ENCODE results near the gene IST1.
A peak's percentile ranks its signal among the peaks of the same experiment; 100 is the strongest.
"Not testable (repeated sequence)": the region's sequence is repeated elsewhere in the genome, so short reads cannot be mapped to it uniquely, and the experiment has no call there.

Gene IST1

GRCh38 chr16:71882505-71883167 is 12.7 kb upstream of the IST1 start:
- peak; percentile 86 for DNase-seq

- DNase-seq, result no peak
Measured at GRCh38 chr16:71883168-71883848, 12.0 kb upstream of the IST1 start.

- peak; percentile 64 for DNase-seq
Measured at GRCh38 chr16:71883849-71884638, 11.3 kb upstream of the IST1 start, which contains the start of gene ZNF821. ZNF821 (minus strand) TSS chr16:71884182; CDS start chr16:71879946, 4,236 bp downstream.

- DNase-seq, result peak; percentile 88
Measured at GRCh38 chr16:71885261-71885650, 10.1 kb upstream of the IST1 start.

GRCh38 chr16:71889147-71889546 is 6.2 kb upstream of the IST1 start:
- DNase-seq, result no peak

GRCh38 chr16:71893888-71894228 is 1.5 kb upstream of the IST1 start:
- DNase-seq, result no peak

GRCh38 chr16:71894229-71894920 is 956 bp upstream of the IST1 start:
- DNase-seq, result peak; percentile 69

GRCh38 chr16:71895679-71896365 is 491 bp downstream of the IST1 start:
- peak; percentile 48 for DNase-seq

- DNase-seq, result no peak
Measured at GRCh38 chr16:71896764-71897368, 1.5 kb downstream of the IST1 start.

GRCh38 chr16:71899171-71899570 is 3.8 kb downstream of the IST1 start:
- DNase-seq, result no peak

- no peak for DNase-seq
Measured at GRCh38 chr16:71902656-71903365, 7.5 kb downstream of the IST1 start.

GRCh38 chr16:71903608-71904007 is 8.3 kb downstream of the IST1 start:
- DNase-seq, result no peak

GRCh38 chr16:71904239-71904638 is 8.9 kb downstream of the IST1 start:
- no peak for DNase-seq

GRCh38 chr16:71905765-71906164 is 10.4 kb downstream of the IST1 start:
- not testable (repeated sequence) for DNase-seq

GRCh38 chr16:71911121-71911520 is 15.8 kb downstream of the IST1 start:
- no peak for DNase-seq

- peak; percentile 83 for DNase-seq
Measured at GRCh38 chr16:71912534-71913275, 17.4 kb downstream of the IST1 start.

- DNase-seq, result no peak
Measured at GRCh38 chr16:71914802-71915201, 19.5 kb downstream of the IST1 start.

GRCh38 chr16:71915350-71915749 is 20.0 kb downstream of the IST1 start:
- no peak for DNase-seq

- no peak for DNase-seq
Measured at GRCh38 chr16:71916397-71916920, 21.1 kb downstream of the IST1 start.

GRCh38 chr16:71917900-71918299 is 22.6 kb downstream of the IST1 start:
- no peak for DNase-seq

All from suppressor macrophage treated with lipopolysaccharide for 4 hours (primary cell).